CD4-positive, alpha-beta memory T cell (primary cell): ENCODE measurements around the gene PDE6A. TPM values are rescaled to one million over a fixed set of nuclear protein-coding genes. Genes with fewer than 3 reads are reported as not detected.

Source experiments
- CTCF ChIA-PET: fragments of 350-600 bp; sonication (Branson Sonifier 250); formaldehyde crosslinking; loops from one replicate; lab custom pipeline; 2021; ENCODE audit warnings: inconsistent platforms; ENCODE audit not compliant: partially characterized antibody; lab: Charles Lee
- POLR2A ChIA-PET: fragments of 350-600 bp; sonication (Branson Sonifier 250); formaldehyde crosslinking; loops from one replicate; lab custom pipeline; 2021; ENCODE audit not compliant: partially characterized antibody; lab: Charles Lee
- DNase-seq, 5 donors: peaks; one replicate each; pipeline versions ENCODE4 v3.0.0 to v3.0.0-alpha.2; 2020 to 2022; ENCODE audit warnings: mixed read lengths in 1 of 5
- H3K27ac ChIP-seq: one replicate; pipeline ENCODE4 v1.7.0; 2013; ENCODE audit warnings: low read depth, low read length
- H3K27me3 ChIP-seq: 2 replicates; pipeline ENCODE4 v1.7.0; 2013; ENCODE audit warnings: mild to moderate bottlenecking, low read length, moderate library complexity; ENCODE audit not compliant: insufficient read depth
- H3K36me3 ChIP-seq: 2 replicates; pipeline ENCODE4 v1.7.0; 2013; ENCODE audit warnings: mild to moderate bottlenecking, low read length, moderate library complexity; ENCODE audit not compliant: insufficient read depth
- H3K4me1 ChIP-seq: 2 replicates; pipeline ENCODE4 v1.7.0; 2013; ENCODE audit warnings: mild to moderate bottlenecking, low read length, moderate library complexity; ENCODE audit not compliant: insufficient read depth
- H3K4me3 ChIP-seq, 2 donors: one replicate each; pipeline ENCODE4 v1.7.0; 2013; ENCODE audit warnings: low read length in 2 of 2, mild to moderate bottlenecking in 1 of 2
- H3K9me3 ChIP-seq, 2 donors: one replicate each; pipeline ENCODE4 v1.7.0; 2013; ENCODE audit warnings: low read length in 2 of 2, control low read depth in 1 of 2; ENCODE audit not compliant: control insufficient read depth in 1 of 2
- H3K27ac Mint-ChIP-seq, 7 donors: one replicate each; pipeline ENCODE4 v1.8.0; 2020 to 2021; ENCODE audit warnings: mixed read lengths in 7 of 7, mild to moderate bottlenecking in 6 of 7, inconsistent platforms in 3 of 7, moderate library complexity in 3 of 7
- H3K27me3 Mint-ChIP-seq, 2 donors: one replicate each; pipeline ENCODE4 v1.8.0; 2020 to 2021; ENCODE audit warnings: mixed read lengths in 2 of 2
- H3K36me3 Mint-ChIP-seq, 2 donors: one replicate each; pipeline ENCODE4 v1.8.0; 2020 to 2021; ENCODE audit warnings: mixed read lengths in 2 of 2, inconsistent platforms in 1 of 2, mild to moderate bottlenecking in 1 of 2
- H3K4me1 Mint-ChIP-seq, 4 donors: one replicate each; pipeline ENCODE4 v1.8.0; 2020 to 2021; ENCODE audit warnings: mixed read lengths in 4 of 4, mild to moderate bottlenecking in 1 of 4
- H3K4me3 Mint-ChIP-seq, 8 donors: one replicate each; pipeline ENCODE4 v1.8.0; 2020 to 2021; ENCODE audit warnings: mixed read lengths in 8 of 8, mild to moderate bottlenecking in 7 of 8, moderate library complexity in 6 of 8, inconsistent platforms in 3 of 8
- H3K9me3 Mint-ChIP-seq, 8 donors: one replicate each; pipeline ENCODE4 v1.8.0; 2020 to 2021; ENCODE audit warnings: mixed read lengths in 8 of 8, mild to moderate bottlenecking in 5 of 8, inconsistent platforms in 3 of 8, moderate library complexity in 1 of 8
- intact Hi-C: fragments of 100-400 bp; cut with micrococcal nuclease; formaldehyde crosslinking; loops from one replicate; pipeline ENCODE4 v1.15.1; 2023
- polyA plus RNA-seq, 2 donors: library from polyadenylated mRNA; unstranded; fragments of 300-500 nt; fragmentation: Illumina TruSeq; gene quantifications; one replicate each; pipeline ENCODE4 v1.2.3, GENCODE V29; 2021
- total RNA-seq, 2 experiments: library from RNA; stranded (reverse); gene quantifications; one replicate each; pipeline ENCODE4 v1.2.3, GENCODE V29; 2021

Gene PDE6A
- total and polyA plus RNA-seq, 4 experiments from 2014 or later, result not detected

DNA sequence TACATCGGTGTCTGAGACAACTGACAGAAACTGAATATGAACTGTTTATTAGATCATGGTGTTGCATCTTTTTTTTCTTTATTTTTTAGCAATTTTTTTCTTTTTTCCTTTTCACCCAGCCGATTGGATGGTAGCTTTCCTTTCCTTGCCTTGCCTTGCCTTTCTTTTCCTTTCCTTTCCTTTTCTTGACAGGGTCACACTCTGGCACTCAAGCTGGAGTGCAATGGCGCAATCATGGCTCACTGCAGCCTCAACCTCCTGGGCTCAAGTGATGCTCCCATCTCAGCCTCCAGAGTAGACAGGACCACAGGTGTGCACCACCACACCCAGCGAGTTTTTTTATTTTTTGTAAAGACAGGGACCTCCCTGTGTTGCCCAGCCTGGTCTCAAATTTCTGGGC is 2.8 kb downstream of the PDE6A start:
- no peaks in the 10 kb centered on the region for H3K36me3 ChIP-seq
- H3K4me3 ChIP-seq, result no peak overlapping the region
- ChIA-PET POLR2A (no interaction called here), CTCF (no interaction called here)
- H3K27me3 Mint-ChIP-seq, result no peaks in the 10 kb centered on the region
- DNase-seq, result no peak
- no peaks in the 10 kb centered on the region for H3K4me1 Mint-ChIP-seq
- no peaks in the 10 kb centered on the region for H3K9me3 ChIP-seq
- H3K4me1 ChIP-seq, result no peaks in the 10 kb centered on the region
- no peak overlapping the region for H3K27ac Mint-ChIP-seq
- no peaks in the 10 kb centered on the region for H3K36me3 Mint-ChIP-seq
- H3K27me3 ChIP-seq, result no peaks in the 10 kb centered on the region
- no peak overlapping the region for H3K27ac ChIP-seq
- intact Hi-C loops, result no loop called here
- no peak overlapping the region for H3K4me3 Mint-ChIP-seq
- H3K9me3 Mint-ChIP-seq, result no peaks in the 10 kb centered on the region

- intact Hi-C loops, result no loop called here
- Histone ChIP-seq H3K9me3 (no peaks in the 10 kb centered on the region), H3K36me3 (no peaks in the 10 kb centered on the region), H3K27ac (no peak overlapping the region), H3K4me1 (no peaks in the 10 kb centered on the region), H3K4me3 (no peak overlapping the region), H3K27me3 (no peaks in the 10 kb centered on the region)
- Mint-ChIP-seq H3K4me1 (no peaks in the 10 kb centered on the region), H3K27ac (no peak overlapping the region), H3K9me3 (no peaks in the 10 kb centered on the region), H3K27me3 (no peaks in the 10 kb centered on the region), H3K4me3 (no peak overlapping the region), H3K36me3 (no peaks in the 10 kb centered on the region)
- ChIA-PET POLR2A (no interaction called here), CTCF (no interaction called here)
- DNase-seq, result no peak
Measured at GRCh38 chr5:149940941-149941644, 3.5 kb downstream of the PDE6A start.

DNA sequence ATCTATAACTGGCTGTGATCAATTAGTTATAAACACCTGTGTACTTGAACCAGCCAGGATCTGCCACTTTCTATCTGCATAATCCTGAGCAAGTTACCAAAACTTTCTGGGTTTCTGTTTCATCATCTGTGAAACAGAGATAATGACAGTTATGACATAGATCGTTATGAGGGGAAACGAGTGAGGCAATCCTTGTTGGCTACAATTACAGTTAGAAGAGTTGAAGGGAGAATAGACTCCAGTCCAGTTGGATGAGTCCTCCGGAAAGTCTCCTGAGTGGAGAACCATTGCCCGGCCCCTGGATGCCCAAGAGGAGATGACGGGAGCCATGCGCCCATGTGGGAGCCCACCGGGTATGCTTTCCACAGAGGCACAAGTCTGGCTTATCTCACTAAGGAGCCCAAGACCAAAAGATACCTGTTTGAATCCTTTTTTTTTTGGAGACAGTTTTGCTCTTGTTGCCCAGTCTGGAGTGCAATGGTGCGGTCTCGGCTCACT is 4.5 kb downstream of the PDE6A start:
- intact Hi-C loops, result no loop called here
- Histone ChIP-seq H3K9me3 (no peaks in the 10 kb centered on the region), H3K36me3 (no peaks in the 10 kb centered on the region), H3K27ac (no peak overlapping the region), H3K4me1 (no peaks in the 10 kb centered on the region), H3K4me3 (no peak overlapping the region), H3K27me3 (no peaks in the 10 kb centered on the region)
- H3K27me3 Mint-ChIP-seq, result no peaks in the 10 kb centered on the region
- no peak overlapping the region for H3K27ac Mint-ChIP-seq
- CTCF ChIA-PET, result interaction anchor here (1.2 kb wide), 1 partner anchor 51 kb away, joined by 3 read pairs; no protein-coding TSS in a partner anchor
- H3K36me3 Mint-ChIP-seq, result no peaks in the 10 kb centered on the region
- H3K4me3 Mint-ChIP-seq, result no peak overlapping the region
- no peaks in the 10 kb centered on the region for H3K4me1 Mint-ChIP-seq
- POLR2A ChIA-PET, result no interaction called here
- no peak for DNase-seq
- no peaks in the 10 kb centered on the region for H3K9me3 Mint-ChIP-seq

- no peaks in the 10 kb centered on the region for H3K36me3 Mint-ChIP-seq
- intact Hi-C loops, result no loop called here
- POLR2A ChIA-PET, result no interaction called here
Measured at GRCh38 chr5:149939546-149939945, 5.0 kb downstream of the PDE6A start.

DNA sequence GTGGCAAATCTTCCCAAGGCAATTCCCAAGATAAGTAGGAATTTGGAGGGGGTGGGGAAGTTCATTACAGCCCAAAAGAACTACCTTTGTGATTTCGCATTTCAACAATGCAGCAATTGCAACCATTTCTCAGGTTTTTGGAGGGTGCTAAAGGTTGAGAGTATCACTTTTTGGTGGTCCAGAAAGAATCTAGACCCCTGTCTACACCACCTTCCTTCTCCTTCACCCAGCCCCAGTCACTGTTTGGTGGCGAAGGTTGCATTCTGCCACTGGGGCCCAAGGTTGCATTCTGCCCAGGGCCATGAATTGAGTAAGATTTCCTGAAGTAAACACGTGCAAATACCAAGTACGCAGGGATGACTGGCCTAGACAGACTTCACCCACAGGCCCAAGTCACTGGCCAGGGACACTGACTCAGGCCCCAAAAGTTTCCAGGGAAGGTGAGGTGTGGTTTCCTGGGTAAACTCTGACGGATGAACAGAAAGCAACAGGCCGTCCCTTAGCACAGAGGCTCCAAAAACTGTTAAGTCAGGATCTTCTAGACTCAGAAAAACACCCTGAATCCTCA is 5.7 kb downstream of the PDE6A start:
- Histone ChIP-seq H3K27ac (no peak overlapping the region), H3K27me3 (no peaks in the 10 kb centered on the region), H3K4me1 (no peaks in the 10 kb centered on the region), H3K36me3 (no peaks in the 10 kb centered on the region), H3K9me3 (no peaks in the 10 kb centered on the region), H3K4me3 (no peak overlapping the region)
- Mint-ChIP-seq H3K4me3 (no peak overlapping the region), H3K27ac (no peak overlapping the region), H3K36me3 (no peaks in the 10 kb centered on the region), H3K9me3 (no peaks in the 10 kb centered on the region), H3K4me1 (no peaks in the 10 kb centered on the region), H3K27me3 (peaks cover 1 to 4% of the 10 kb centered on the region in 2 donors)
- CTCF ChIA-PET, result interaction anchor here (1.2 kb wide), 1 partner anchor 52 kb away, joined by 3 read pairs; no protein-coding TSS in a partner anchor
- intact Hi-C loops, result no loop called here
- POLR2A ChIA-PET, result no interaction called here
- no peak for DNase-seq

More at GRCh38 chr5:149939546-149939945, 5.0 kb downstream of the PDE6A start:
- H3K4me3 Mint-ChIP-seq, result no peak overlapping the region
- no peak for DNase-seq
- CTCF ChIA-PET, result interaction anchor here (1.2 kb wide), 1 partner anchor 51 kb away, joined by 3 read pairs; no protein-coding TSS in a partner anchor
- no peaks in the 10 kb centered on the region for H3K9me3 Mint-ChIP-seq
- Histone ChIP-seq H3K36me3 (no peaks in the 10 kb centered on the region), H3K27ac (no peak overlapping the region), H3K4me3 (no peak overlapping the region), H3K27me3 (no peaks in the 10 kb centered on the region), H3K9me3 (no peaks in the 10 kb centered on the region), H3K4me1 (no peaks in the 10 kb centered on the region)
- H3K27me3 Mint-ChIP-seq, result peaks cover 0 to 2% of the 10 kb centered on the region in 2 donors
- H3K27ac Mint-ChIP-seq, result no peak overlapping the region
- H3K4me1 Mint-ChIP-seq, result no peaks in the 10 kb centered on the region

DNA sequence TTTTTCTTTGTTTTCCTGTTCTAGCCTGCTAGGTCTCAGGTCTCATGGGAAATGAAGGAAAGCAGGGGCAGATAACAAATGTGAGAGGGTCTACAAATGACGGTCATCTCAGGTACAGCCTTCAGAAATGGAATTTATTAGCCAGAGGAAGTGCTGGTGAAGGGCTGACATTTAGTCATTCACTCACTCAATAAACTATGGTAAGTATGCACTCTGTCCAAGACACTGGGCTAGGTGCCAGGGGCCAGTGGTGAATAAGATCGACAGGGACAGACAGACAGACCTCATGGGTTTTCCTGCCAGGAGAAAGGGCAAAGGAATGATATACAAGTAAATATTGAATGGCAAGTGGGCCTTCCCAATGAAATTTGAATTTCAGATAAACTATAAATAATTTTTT is 6.3 kb downstream of the PDE6A start:
- H3K9me3 Mint-ChIP-seq, result no peaks in the 10 kb centered on the region
- peaks cover 1 to 4% of the 10 kb centered on the region in 2 donors for H3K27me3 Mint-ChIP-seq
- no peaks in the 10 kb centered on the region for H3K4me1 Mint-ChIP-seq
- DNase-seq, result no peak
- no peaks in the 10 kb centered on the region for H3K9me3 ChIP-seq
- ChIA-PET POLR2A (no interaction called here), CTCF (no interaction called here)
- no peaks in the 10 kb centered on the region for H3K36me3 ChIP-seq
- intact Hi-C loops, result no loop called here
- no peak overlapping the region for H3K27ac Mint-ChIP-seq
- no peak overlapping the region for H3K4me3 ChIP-seq
- no peak overlapping the region for H3K27ac ChIP-seq
- H3K4me1 ChIP-seq, result no peaks in the 10 kb centered on the region
- no peak overlapping the region for H3K4me3 Mint-ChIP-seq
- H3K27me3 ChIP-seq, result no peaks in the 10 kb centered on the region
- no peaks in the 10 kb centered on the region for H3K36me3 Mint-ChIP-seq

- DNase-seq, result no peak
- H3K27ac Mint-ChIP-seq, result no peak overlapping the region
- no peak overlapping the region for H3K4me3 Mint-ChIP-seq
- Histone ChIP-seq H3K9me3 (no peaks in the 10 kb centered on the region), H3K4me1 (no peaks in the 10 kb centered on the region), H3K4me3 (no peak overlapping the region), H3K36me3 (no peaks in the 10 kb centered on the region), H3K27ac (no peak overlapping the region), H3K27me3 (no peaks in the 10 kb centered on the region)
- peaks cover 1 to 4% of the 10 kb centered on the region in 2 donors for H3K27me3 Mint-ChIP-seq
- intact Hi-C loops, result no loop called here
- no peaks in the 10 kb centered on the region for H3K9me3 Mint-ChIP-seq
- ChIA-PET CTCF (no interaction called here), POLR2A (no interaction called here)
- no peaks in the 10 kb centered on the region for H3K36me3 Mint-ChIP-seq
- H3K4me1 Mint-ChIP-seq, result no peaks in the 10 kb centered on the region
Measured at GRCh38 chr5:149937610-149938009, 7.0 kb downstream of the PDE6A start.
